Endothelial cell of umbilical vein (primary cell): ENCODE results near the gene TNFRSF4. TPM values are rescaled to one million over a fixed set of nuclear protein-coding genes. Genes with fewer than 3 reads are reported as not detected.

ENCODE experiments used
- BruUV-seq: library from RNA; stranded (reverse); fragments of 400-500 nt; replicated peaks from 2 replicates; lab custom pipeline; 2021; lab: Mats Ljungman, UMichigan
- CTCF ChIA-PET: fragments of 300-600, 350-600 bp; sonication (Branson Sonifier 250); formaldehyde crosslinking; loops from one replicate; lab custom pipeline; 2021; ENCODE audit warnings: antibody characterized with exemption, inconsistent platforms; lab: Charles Lee
- POLR2A ChIA-PET: fragments of 300-600, 350-600 bp; sonication (Branson Sonifier 250); formaldehyde crosslinking; loops from one replicate; lab custom pipeline; 2021; ENCODE audit warnings: antibody characterized with exemption, inconsistent platforms; lab: Charles Lee
- DNase-seq: peaks from one replicate; pipeline ENCODE4 v3.0.0-alpha.2; 2011; ENCODE audit warnings: low read depth, low spot score
- FAIRE-seq: peaks from 2 replicates; lab custom pipeline; 2011; peaks lifted over from hg19 to GRCh38; lab: Jason Lieb, UNC
- H2AFZ ChIP-seq: 2 replicates; pipeline ENCODE4 v1.6.0; 2012; ENCODE audit warnings: low read depth, low read length, control low read depth, inconsistent platforms
- H3K27ac ChIP-seq: 2 replicates; pipeline ENCODE4 v1.5.1; 2011; ENCODE audit warnings: low read depth, mild to moderate bottlenecking, control low read depth, low read length, moderate library complexity; ENCODE audit not compliant: insufficient read depth
- H3K27me3 ChIP-seq, 2 experiments: 2 replicates each; pipeline versions ENCODE4 v1.6.0 to v1.6.1; 2011; ENCODE audit warnings: low read length in 2 of 2, mixed read lengths in 1 of 2; ENCODE audit not compliant: control insufficient read depth in 2 of 2, insufficient read depth in 2 of 2
- H3K36me3 ChIP-seq, 2 experiments: 2 replicates in 1 of 2; 3 replicates in 1 of 2; pipeline ENCODE4 v1.5.1; 2011; ENCODE audit warnings: low read length in 2 of 2, mild to moderate bottlenecking in 1 of 2, moderate library complexity in 1 of 2; ENCODE audit not compliant: control insufficient read depth in 2 of 2, insufficient read depth in 2 of 2; ENCODE audit errors: extremely low read depth in 1 of 2
- H3K4me1 ChIP-seq: 3 replicates; pipeline ENCODE4 v1.5.1; 2011; ENCODE audit warnings: mild to moderate bottlenecking, low read length; ENCODE audit not compliant: control insufficient read depth, insufficient read depth; ENCODE audit errors: extremely low read depth
- H3K4me2 ChIP-seq: 2 replicates; pipeline ENCODE4 v1.6.1; 2011; ENCODE audit warnings: low read length, control low read depth, mixed read lengths; ENCODE audit not compliant: insufficient read depth
- H3K4me3 ChIP-seq, 3 experiments: fragments of 200-600 bp in 1 of 3; sonication (generic), shearing (Covaris generic) in 1 of 3; replicated peaks in 1 of 3; 2 replicates each; pipeline ENCODE4 v1.5.1; 2011 to 2016; ENCODE audit warnings: control low read depth in 3 of 3, low read length in 3 of 3, mild to moderate bottlenecking in 2 of 3, inconsistent platforms in 1 of 3, low read depth in 1 of 3, moderate library complexity in 1 of 3; ENCODE audit not compliant: insufficient read depth in 1 of 3
- H3K79me2 ChIP-seq: 2 replicates; pipeline ENCODE4 v1.6.0; 2012; ENCODE audit warnings: low read length, inconsistent platforms; ENCODE audit not compliant: control insufficient read depth, insufficient read depth
- H3K9ac ChIP-seq: replicated peaks from 2 replicates; pipeline ENCODE3; 2011; ENCODE audit warnings: low read length, control low read depth; ENCODE audit not compliant: insufficient read depth; ENCODE audit errors: extremely low read depth
- H3K9me1 ChIP-seq: replicated peaks from 3 replicates; pipeline ENCODE4 v1.6.0; 2011; ENCODE audit warnings: mild to moderate bottlenecking, low read length; ENCODE audit not compliant: control insufficient read depth, insufficient read depth; ENCODE audit errors: extremely low read depth
- H3K9me3 ChIP-seq: replicated peaks from 2 replicates; pipeline ENCODE4 v1.5.1; 2012; ENCODE audit warnings: low read length, inconsistent platforms; ENCODE audit not compliant: control insufficient read depth, insufficient read depth
- H4K20me1 ChIP-seq: replicated peaks from 2 replicates; pipeline ENCODE3; 2011; ENCODE audit warnings: mild to moderate bottlenecking, low read length; ENCODE audit not compliant: control insufficient read depth, insufficient read depth; ENCODE audit errors: extremely low read depth
- EZH2 ChIP-seq: IDR thresholded peaks from 2 replicates; pipeline ENCODE4 v1.6.1; 2012; ENCODE audit warnings: borderline replicate concordance, low read depth, mild to moderate bottlenecking, moderate library complexity, low read length, inconsistent platforms; ENCODE audit not compliant: severe bottlenecking
- GATA2 ChIP-seq: IDR thresholded peaks from 2 replicates; pipeline ENCODE4 v1.7.0; 2011; ENCODE audit warnings: low read depth, mild to moderate bottlenecking, moderate library complexity, mixed read lengths, low read length; ENCODE audit not compliant: insufficient read length, insufficient read depth
- JUN ChIP-seq: IDR thresholded peaks from 2 replicates; pipeline ENCODE4 v1.6.1; 2011; ENCODE audit warnings: borderline replicate concordance, low read depth; ENCODE audit not compliant: insufficient read length, insufficient read depth
- POLR2A ChIP-seq: IDR thresholded peaks from 2 replicates; pipeline ENCODE4 v1.6.1; 2012; ENCODE audit warnings: low read depth, mild to moderate bottlenecking, control low read depth, low read length
- POLR2AphosphoS5 ChIP-seq: IDR thresholded peaks from 2 replicates; pipeline ENCODE4 v1.6.1; 2012; ENCODE audit warnings: low read depth, mild to moderate bottlenecking, control low read depth, low read length, moderate library complexity; ENCODE audit not compliant: insufficient read depth
- dilution Hi-C: fragments of 300-500 bp; cut with MboI; formaldehyde crosslinking; loops from one replicate; pipeline ENCODE4 v1.15.0; 2019; ENCODE audit warnings: low sequenced_read_pairs; ENCODE audit not compliant: extremely low pct_ligation_motif_present
- intact Hi-C: fragments of 100-400 bp; cut with micrococcal nuclease; formaldehyde crosslinking; loops from one replicate; pipeline ENCODE4 v1.10.0; 2022
- polyA plus RNA-seq, 4 experiments: library from polyadenylated mRNA; depleted of rRNA in 3 of 4; stranded (reverse) in 3 of 4; unstranded in 1 of 4; fragments of >200 nt; gene quantifications; 2 replicates each; pipeline versions ENCODE4 v1.2.1 to v1.2.3, GENCODE V29; 2011 to 2012; ENCODE audit warnings: missing spikeins in 1 of 4
- total RNA-seq: library from RNA; stranded (reverse); gene quantifications from 2 replicates; pipeline ENCODE4 v1.2.3, GENCODE V29; 2021
- TF ChIP-seq, protein P1 (sequence below): IDR thresholded peaks from 2 replicates; pipeline ENCODE4 v1.6.1; 2011; ENCODE audit not compliant: insufficient read depth, insufficient read length
- TF ChIP-seq, protein P2 (sequence below), 2 donors: IDR thresholded peaks; 1 replicate in 1 of 2; 2 replicates in 1 of 2; pipeline ENCODE4 v1.5.1; 2011; ENCODE audit warnings: low read length in 2 of 2, mild to moderate bottlenecking in 2 of 2, moderate library complexity in 2 of 2, control low read depth in 1 of 2, inconsistent platforms in 1 of 2, low read depth in 1 of 2; ENCODE audit not compliant: insufficient read depth in 1 of 2; ENCODE audit errors: extremely low read depth in 1 of 2

Gene TNFRSF4
- total and polyA plus RNA-seq, 2 donors (not counting 3 experiments of a cell fraction or from before 2014, with no cell fraction given): 0.55 to 1.5 TPM

DNA sequence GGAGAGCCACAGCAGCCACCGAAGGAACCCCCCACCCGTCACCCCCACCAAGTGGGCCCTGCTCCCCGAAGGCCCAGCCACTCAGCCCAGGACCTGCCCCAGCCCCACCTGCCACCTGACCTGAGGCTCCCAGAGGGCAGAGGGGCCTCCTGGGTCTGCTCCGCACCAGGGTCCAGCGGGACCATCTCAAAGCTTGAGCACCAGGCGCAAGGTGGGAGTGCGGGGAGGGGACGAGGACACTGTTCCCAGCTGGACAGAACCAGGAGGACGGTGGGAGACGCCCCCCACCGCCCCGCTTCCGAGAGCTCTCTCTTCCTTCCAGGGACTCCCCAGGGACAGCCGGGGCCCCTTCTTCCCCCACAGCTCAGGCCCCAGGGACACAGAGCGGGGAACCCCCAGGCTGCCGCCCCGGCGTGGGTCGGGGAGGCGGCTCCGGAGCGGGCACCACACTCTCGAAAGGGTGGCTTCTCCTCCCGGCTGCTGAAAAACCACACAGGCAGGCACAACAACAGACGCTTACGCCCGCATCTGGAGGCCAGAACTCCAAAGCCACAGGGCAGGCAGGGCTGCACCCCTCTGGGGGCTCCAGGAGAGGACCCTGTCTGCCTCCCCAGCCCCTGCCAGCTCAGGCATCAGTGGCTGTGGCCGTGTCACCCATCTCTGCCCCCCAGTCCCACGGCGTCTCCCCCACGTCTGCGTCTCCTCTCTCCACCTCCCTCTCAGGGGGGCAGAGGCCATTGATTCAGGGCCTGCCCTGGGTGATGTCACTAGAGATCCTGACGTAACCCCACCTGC, 42.2 kb downstream of the TNFRSF4 start:
- no peak overlapping the region for H3K9ac ChIP-seq
- H3K4me3 ChIP-seq: no peak overlapping the region
- no peaks in the 10 kb centered on the region for H3K79me2 ChIP-seq
- TF ChIP-seq POLR2A (no peak), JUN (no peak), GATA2 (no peak), POLR2AphosphoS5 (no peak), EZH2 (no peak)
- TF ChIP-seq, protein P1, sequence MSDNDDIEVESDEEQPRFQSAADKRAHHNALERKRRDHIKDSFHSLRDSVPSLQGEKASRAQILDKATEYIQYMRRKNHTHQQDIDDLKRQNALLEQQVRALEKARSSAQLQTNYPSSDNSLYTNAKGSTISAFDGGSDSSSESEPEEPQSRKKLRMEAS: no peak
- TF ChIP-seq, protein P2, sequence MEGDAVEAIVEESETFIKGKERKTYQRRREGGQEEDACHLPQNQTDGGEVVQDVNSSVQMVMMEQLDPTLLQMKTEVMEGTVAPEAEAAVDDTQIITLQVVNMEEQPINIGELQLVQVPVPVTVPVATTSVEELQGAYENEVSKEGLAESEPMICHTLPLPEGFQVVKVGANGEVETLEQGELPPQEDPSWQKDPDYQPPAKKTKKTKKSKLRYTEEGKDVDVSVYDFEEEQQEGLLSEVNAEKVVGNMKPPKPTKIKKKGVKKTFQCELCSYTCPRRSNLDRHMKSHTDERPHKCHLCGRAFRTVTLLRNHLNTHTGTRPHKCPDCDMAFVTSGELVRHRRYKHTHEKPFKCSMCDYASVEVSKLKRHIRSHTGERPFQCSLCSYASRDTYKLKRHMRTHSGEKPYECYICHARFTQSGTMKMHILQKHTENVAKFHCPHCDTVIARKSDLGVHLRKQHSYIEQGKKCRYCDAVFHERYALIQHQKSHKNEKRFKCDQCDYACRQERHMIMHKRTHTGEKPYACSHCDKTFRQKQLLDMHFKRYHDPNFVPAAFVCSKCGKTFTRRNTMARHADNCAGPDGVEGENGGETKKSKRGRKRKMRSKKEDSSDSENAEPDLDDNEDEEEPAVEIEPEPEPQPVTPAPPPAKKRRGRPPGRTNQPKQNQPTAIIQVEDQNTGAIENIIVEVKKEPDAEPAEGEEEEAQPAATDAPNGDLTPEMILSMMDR (IDR thresholded peaks at IDR 0.05; ENCODE audit: extremely low read depth in 1 of 2, insufficient read depth in 1 of 2, low read depth in 1 of 2, low read length in 2 of 2): no peak
- no peak overlapping the region for H3K4me2 ChIP-seq
- H3K36me3 ChIP-seq: no peaks in the 10 kb centered on the region
- POLR2A ChIA-PET: no interaction called here
- H3K27me3 ChIP-seq: peaks cover 16% of the 10 kb centered on the region in 2 experiments
- no peak for DNase-seq
- H4K20me1 ChIP-seq: no peaks in the 10 kb centered on the region
- H2AFZ ChIP-seq: no peak overlapping the region
- intact Hi-C loops: no loop called here
- FAIRE-seq: no peak
- CTCF ChIA-PET: interaction anchor here (1.1 kb wide), 1 partner anchor 16 kb away, joined by 3 read pairs; no protein-coding TSS in a partner anchor
- H3K4me1 ChIP-seq: no peaks in the 10 kb centered on the region
- BruUV-seq: no TSS peak
- no peaks in the 10 kb centered on the region for H3K9me1 ChIP-seq
- no peaks in the 10 kb centered on the region for H3K9me3 ChIP-seq
- dilution Hi-C loops: no loop called here
- no peak overlapping the region for H3K27ac ChIP-seq
